NT2/D1 (cell line): ENCODE results near the gene ATXN7L3.
"Not testable (repeated sequence)": the region's sequence is repeated elsewhere in the genome, so short reads cannot be mapped to it uniquely, and the experiment has no call there.

Experiments used
- DNase-seq: peaks from one replicate; pipeline ENCODE4 v3.0.0-alpha.2; 2011; ENCODE audit warnings: low read depth, low spot score
- H3K27me3 ChIP-seq: 2 replicates; pipeline ENCODE4 v1.6.0; 2011; ENCODE audit warnings: mild to moderate bottlenecking; ENCODE audit not compliant: insufficient read length, insufficient read depth
- H3K36me3 ChIP-seq: 2 replicates; pipeline ENCODE4 v1.6.1; 2011; ENCODE audit warnings: mild to moderate bottlenecking, low read length, mixed read lengths; ENCODE audit not compliant: insufficient read depth, insufficient read length
- H3K4me1 ChIP-seq: 2 replicates; pipeline ENCODE4 v1.5.1; 2011; ENCODE audit not compliant: insufficient read depth, insufficient read length
- H3K4me3 ChIP-seq: 2 replicates; pipeline ENCODE4 v1.5.1; 2011; ENCODE audit warnings: low read depth; ENCODE audit not compliant: insufficient read length
- H3K9ac ChIP-seq: 2 replicates; pipeline ENCODE4 v1.6.0; 2011; ENCODE audit warnings: low read depth; ENCODE audit not compliant: insufficient read length
- H3K9me3 ChIP-seq: 2 replicates; pipeline ENCODE4 v1.5.1; 2011; ENCODE audit warnings: mild to moderate bottlenecking, low read length; ENCODE audit not compliant: insufficient read depth
- SUZ12 ChIP-seq: IDR thresholded peaks from 2 replicates; pipeline ENCODE4 v1.6.1; 2011; ENCODE audit not compliant: insufficient read length, insufficient read depth; ENCODE audit errors: extremely low read depth
- YY1 ChIP-seq: IDR thresholded peaks from 2 replicates; pipeline ENCODE4 v1.6.1; 2011; ENCODE audit not compliant: insufficient read length, insufficient read depth
- ZNF274 ChIP-seq: IDR thresholded peaks from 2 replicates; pipeline ENCODE4 v1.6.1; 2011; ENCODE audit warnings: mild to moderate bottlenecking, low read depth, low read length

The ATXN7L3 gene

GRCh38 chr17:44164476-44164875 is 35.2 kb downstream of the ATXN7L3 start:
- H3K4me1 ChIP-seq, result peaks cover 2% of the 10 kb centered on the region
- H3K9ac ChIP-seq, result no peak overlapping the region
- DNase-seq, result no peak
- no peak for TF ChIP-seq YY1
- no peak for TF ChIP-seq ZNF274
- TF ChIP-seq SUZ12, result no peak
- H3K27me3 ChIP-seq, result no peaks in the 10 kb centered on the region
- peaks cover 27% of the 10 kb centered on the region for H3K36me3 ChIP-seq
- no peak overlapping the region for H3K4me3 ChIP-seq
- H3K9me3 ChIP-seq, result no peaks in the 10 kb centered on the region

DNA sequence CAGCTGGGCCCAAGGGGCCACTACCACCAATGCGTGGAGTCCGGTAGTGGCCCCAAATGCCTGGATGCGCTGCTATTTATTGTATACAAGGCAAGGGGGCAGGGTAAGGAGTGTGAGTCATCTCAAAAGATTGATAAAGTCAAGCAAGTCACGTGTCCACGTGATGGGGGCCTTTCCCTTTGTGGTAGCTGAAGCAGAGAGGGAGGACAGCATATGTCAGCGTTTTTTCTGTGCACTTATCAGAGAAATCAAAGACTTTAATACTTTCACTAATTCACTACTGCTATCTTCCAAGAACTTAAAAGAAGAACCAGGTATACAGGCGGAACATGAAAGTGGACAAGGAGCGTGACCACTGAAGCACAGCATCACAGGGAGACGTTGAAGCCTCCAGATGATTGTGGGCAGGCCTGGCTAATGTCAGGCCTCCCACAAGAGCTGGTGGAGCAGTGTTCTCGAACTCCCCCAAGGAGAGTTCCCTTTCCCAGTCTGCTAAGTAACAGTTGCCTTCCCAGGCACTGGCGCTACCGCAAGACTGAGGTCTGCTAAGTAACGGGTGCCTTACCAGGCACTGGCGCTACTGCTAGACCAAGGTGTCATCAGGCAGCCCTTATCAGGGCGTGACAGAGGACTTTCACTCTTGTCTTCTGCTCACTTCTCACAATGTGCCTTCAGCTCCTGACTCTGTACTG is 40.0 kb downstream of the ATXN7L3 start:
- DNase-seq, result no peak
- Histone ChIP-seq H3K27me3 (no peaks in the 10 kb centered on the region), H3K9ac (no peak overlapping the region), H3K9me3 (no peaks in the 10 kb centered on the region), H3K4me1 (no peaks in the 10 kb centered on the region), H3K36me3 (peaks cover 63% of the 10 kb centered on the region), H3K4me3 (no peak overlapping the region)
- TF ChIP-seq SUZ12, result no peak
- TF ChIP-seq YY1, result no peak
- no peak for TF ChIP-seq ZNF274

- peaks cover 78% of the 10 kb centered on the region for H3K36me3 ChIP-seq
- no peak for DNase-seq
Observed at GRCh38 chr17:44155488-44155887, 44.2 kb downstream of the ATXN7L3 start.

GRCh38 chr17:44152875-44153274 is 46.8 kb downstream of the ATXN7L3 start:
- no peak for DNase-seq
- Histone ChIP-seq H3K4me3 (no peak overlapping the region), H3K9ac (no peak overlapping the region), H3K27me3 (no peaks in the 10 kb centered on the region), H3K36me3 (peaks cover 79% of the 10 kb centered on the region), H3K4me1 (no peaks in the 10 kb centered on the region), H3K9me3 (no peaks in the 10 kb centered on the region)
- TF ChIP-seq ZNF274 (no peak), SUZ12 (no peak), YY1 (no peak)

More at GRCh38 chr17:44155488-44155887, 44.2 kb downstream of the ATXN7L3 start:
- TF ChIP-seq SUZ12 (no peak), ZNF274 (no peak), YY1 (no peak)
- Histone ChIP-seq H3K9ac (no peak overlapping the region), H3K9me3 (no peaks in the 10 kb centered on the region), H3K4me1 (no peaks in the 10 kb centered on the region), H3K4me3 (no peak overlapping the region), H3K27me3 (no peaks in the 10 kb centered on the region)

- Histone ChIP-seq H3K9ac (no peak overlapping the region), H3K4me3 (no peak overlapping the region), H3K9me3 (no peaks in the 10 kb centered on the region), H3K4me1 (no peaks in the 10 kb centered on the region), H3K27me3 (no peaks in the 10 kb centered on the region), H3K36me3 (peaks cover 81% of the 10 kb centered on the region)
- no peak for DNase-seq
- TF ChIP-seq SUZ12 (no peak), YY1 (no peak), ZNF274 (no peak)
Observed at GRCh38 chr17:44149750-44150329, 49.8 kb downstream of the ATXN7L3 start.

DNA sequence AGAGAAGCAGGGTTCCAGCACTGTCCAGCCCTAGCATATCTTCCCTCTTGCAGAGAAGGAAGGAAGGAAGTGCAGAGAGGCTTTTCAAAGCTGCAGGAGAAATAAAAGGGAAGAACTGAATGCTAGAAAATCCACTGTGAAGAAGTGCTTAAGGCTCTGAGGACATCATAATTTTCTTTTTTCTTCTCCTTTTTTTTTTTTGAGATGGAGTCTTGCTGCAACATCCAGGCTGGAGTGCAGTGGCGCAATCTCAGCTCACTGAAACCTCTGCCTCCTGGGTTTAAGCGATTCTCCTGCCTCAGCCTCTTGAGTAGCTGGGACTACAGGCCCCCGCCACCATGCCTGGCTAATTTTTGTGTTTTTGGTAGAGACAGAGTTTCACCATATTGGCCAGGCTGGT is 50.6 kb downstream of the ATXN7L3 start:
- not testable (repeated sequence) for H3K4me3 ChIP-seq, H3K27me3 ChIP-seq, DNase-seq, H3K4me1 ChIP-seq, H3K9ac ChIP-seq, H3K9me3 ChIP-seq
- H3K36me3 ChIP-seq, result peaks cover 77% of the 10 kb centered on the region

DNA sequence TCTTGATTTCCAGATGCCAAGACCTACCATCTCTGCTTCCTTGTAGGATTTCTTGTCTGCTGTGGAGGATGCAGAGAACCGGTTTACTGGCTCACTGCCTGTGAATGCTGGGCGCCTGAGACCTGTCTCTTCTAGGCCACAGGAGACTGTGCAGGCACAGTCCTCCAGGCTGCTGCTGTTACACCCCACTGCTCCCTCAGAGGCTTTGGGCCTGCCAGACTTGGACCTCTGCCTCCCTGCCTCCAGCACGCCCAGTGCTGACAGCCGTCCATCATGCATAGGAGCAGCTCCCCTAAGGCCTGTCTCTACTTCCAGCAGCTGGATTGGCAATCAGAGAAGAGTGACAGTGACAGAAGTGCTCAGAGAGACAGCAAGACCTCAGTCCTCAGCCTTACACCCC is 51.9 kb downstream of the ATXN7L3 start:
- TF ChIP-seq ZNF274 (no peak), YY1 (no peak), SUZ12 (no peak)
- Histone ChIP-seq H3K4me3 (no peak overlapping the region), H3K9ac (no peak overlapping the region), H3K9me3 (no peaks in the 10 kb centered on the region), H3K27me3 (no peaks in the 10 kb centered on the region), H3K36me3 (peaks cover 67% of the 10 kb centered on the region), H3K4me1 (no peaks in the 10 kb centered on the region)
- DNase-seq, result no peak
